Activated naive CD4-positive, alpha-beta T cell treated with anti-CD3 and anti-CD28 coated beads, Interleukin-2, amount 50 U/mL, for 24 hours (primary cell): ENCODE data around the gene DSCAM.

Source experiments
- H3K27ac Mint-ChIP-seq: one replicate; pipeline ENCODE4 v1.8.0; 2021; ENCODE audit warnings: mild to moderate bottlenecking, mixed read lengths
- H3K27me3 Mint-ChIP-seq: one replicate; pipeline ENCODE4 v1.8.0; 2021; ENCODE audit warnings: mixed read lengths
- H3K36me3 Mint-ChIP-seq: one replicate; pipeline ENCODE4 v1.8.0; 2021; ENCODE audit warnings: mixed read lengths
- H3K4me1 Mint-ChIP-seq: one replicate; pipeline ENCODE4 v1.8.0; 2021; ENCODE audit warnings: mixed read lengths
- H3K4me3 Mint-ChIP-seq: one replicate; pipeline ENCODE4 v1.8.0; 2021; ENCODE audit warnings: mild to moderate bottlenecking, mixed read lengths
- H3K9me3 Mint-ChIP-seq: one replicate; pipeline ENCODE4 v1.8.0; 2021; ENCODE audit warnings: mixed read lengths

Gene DSCAM

DNA sequence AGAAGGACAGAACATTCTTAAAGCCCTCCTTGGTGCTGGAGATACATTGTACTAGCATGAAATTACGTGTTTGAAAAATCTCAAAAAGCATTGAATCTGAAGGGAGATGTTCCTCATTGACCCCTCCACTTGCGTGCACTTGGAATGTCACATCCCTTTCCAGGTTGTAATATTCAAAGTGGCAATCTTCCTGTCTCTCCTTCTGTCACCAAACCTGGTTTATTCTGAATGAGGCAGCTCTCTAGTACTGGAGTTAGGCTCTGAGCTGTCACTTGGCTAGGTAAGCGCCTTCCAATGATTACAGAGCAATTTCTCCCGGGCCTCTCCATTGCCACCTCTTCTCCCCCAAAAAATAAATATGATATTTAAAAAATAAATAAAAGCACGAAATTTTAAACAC lies 855 bp downstream of the DSCAM start:
- Mint-ChIP-seq H3K4me3 (no peak overlapping the region), H3K27ac (no peak overlapping the region), H3K4me1 (peaks cover 3% of the 10 kb centered on the region), H3K36me3 (no peaks in the 10 kb centered on the region), H3K27me3 (peaks cover 29% of the 10 kb centered on the region), H3K9me3 (no peaks in the 10 kb centered on the region)

DNA sequence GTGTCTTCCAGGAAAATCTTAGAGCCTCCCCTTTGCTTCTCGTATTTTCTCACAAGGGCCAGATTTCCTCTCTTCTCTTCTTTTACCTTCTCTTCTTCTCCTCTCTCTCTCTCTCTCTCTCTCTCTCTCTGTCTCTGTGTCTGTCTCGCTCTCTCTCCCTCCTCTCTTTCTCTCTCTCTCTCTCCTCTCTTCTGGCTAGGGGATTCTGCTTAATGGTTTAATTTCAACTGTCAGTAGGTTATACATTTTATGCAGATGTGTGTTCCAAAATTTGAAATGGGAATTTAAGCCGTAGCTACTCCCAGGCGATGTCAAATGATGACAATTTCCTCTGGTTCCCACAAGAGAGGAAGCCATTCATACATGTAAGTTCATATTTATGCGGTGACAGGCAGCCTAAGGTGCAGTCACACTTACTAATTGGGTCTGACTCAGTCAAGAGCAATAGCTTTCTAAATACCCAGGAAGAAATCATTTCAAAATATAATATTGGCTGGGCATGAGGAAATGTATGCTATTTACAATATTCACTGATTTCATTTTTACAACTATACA lies 1.4 kb downstream of the DSCAM start:
- Mint-ChIP-seq H3K4me1 (peaks cover 5% of the 10 kb centered on the region), H3K27me3 (peaks cover 34% of the 10 kb centered on the region), H3K36me3 (no peaks in the 10 kb centered on the region), H3K27ac (no peak overlapping the region), H3K4me3 (no peak overlapping the region), H3K9me3 (no peaks in the 10 kb centered on the region)

DNA sequence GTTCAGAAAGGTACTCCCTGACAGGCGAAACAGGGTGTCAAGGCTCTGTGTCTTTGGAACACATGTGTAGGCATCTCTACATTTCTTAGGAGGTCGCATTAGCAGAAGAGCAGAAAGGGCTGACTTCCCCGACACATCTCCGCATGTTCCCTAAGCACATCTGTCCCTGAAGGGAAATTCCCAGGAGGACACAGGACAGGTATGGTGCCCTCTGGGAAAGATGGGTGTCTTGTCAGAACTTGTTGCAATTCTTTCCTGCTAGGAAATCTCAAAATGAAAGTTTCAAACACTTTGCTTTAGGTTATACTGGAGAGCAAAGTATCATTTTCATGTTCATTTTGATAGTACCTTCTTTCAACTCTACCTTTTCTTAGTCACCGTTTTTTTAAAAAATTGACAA lies 2.0 kb downstream of the DSCAM start:
- no peaks in the 10 kb centered on the region for H3K36me3 Mint-ChIP-seq
- H3K4me1 Mint-ChIP-seq = peaks cover 5% of the 10 kb centered on the region
- no peak overlapping the region for H3K4me3 Mint-ChIP-seq
- peaks cover 39% of the 10 kb centered on the region for H3K27me3 Mint-ChIP-seq
- no peak overlapping the region for H3K27ac Mint-ChIP-seq
- H3K9me3 Mint-ChIP-seq = no peaks in the 10 kb centered on the region

GRCh38 chr21:40842197-40842552 lies 4.8 kb downstream of the DSCAM start:
- Mint-ChIP-seq H3K27me3 (peaks cover 31% of the 10 kb centered on the region), H3K4me1 (peaks cover 5% of the 10 kb centered on the region), H3K9me3 (no peaks in the 10 kb centered on the region), H3K4me3 (no peak overlapping the region), H3K36me3 (no peaks in the 10 kb centered on the region), H3K27ac (no peak overlapping the region)

DNA sequence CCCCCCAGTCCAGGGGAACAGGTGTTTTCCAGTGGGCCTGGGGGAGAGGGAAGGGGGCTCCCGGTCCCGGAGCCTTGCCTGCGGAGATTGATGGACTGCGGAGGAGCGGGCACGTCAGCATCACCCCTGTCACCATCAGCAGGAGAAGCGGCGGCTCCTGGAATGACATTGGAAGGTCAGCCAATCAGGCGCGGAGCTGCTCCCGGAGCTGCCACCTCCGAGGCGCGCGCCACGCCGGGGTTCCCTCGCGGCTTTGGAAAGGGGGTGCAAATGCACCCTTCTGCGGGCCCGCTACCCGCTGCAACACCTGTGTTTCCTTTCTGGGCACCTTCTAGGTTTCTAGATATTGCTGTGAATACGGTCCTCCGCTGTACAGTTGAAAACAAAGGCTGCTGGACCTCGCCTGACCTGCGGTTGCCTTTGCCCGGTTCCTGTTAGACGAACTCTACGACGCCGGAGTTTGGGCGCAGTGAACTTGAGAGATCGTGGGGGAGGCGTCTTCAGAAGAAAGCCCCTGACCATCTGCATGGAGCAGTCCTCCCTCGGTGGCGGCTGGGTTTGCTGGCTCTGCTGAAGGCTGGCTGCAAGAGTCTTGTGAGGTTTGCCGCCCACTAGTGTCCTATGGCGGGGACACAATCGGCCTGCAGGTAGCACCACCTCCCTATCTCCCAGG lies 5.3 kb downstream of the DSCAM start:
- peaks cover 5% of the 10 kb centered on the region for H3K4me1 Mint-ChIP-seq
- no peaks in the 10 kb centered on the region for H3K36me3 Mint-ChIP-seq
- peaks cover 30% of the 10 kb centered on the region for H3K27me3 Mint-ChIP-seq
- H3K9me3 Mint-ChIP-seq = no peaks in the 10 kb centered on the region
- H3K4me3 Mint-ChIP-seq = no peak overlapping the region
- no peak overlapping the region for H3K27ac Mint-ChIP-seq

- no peaks in the 10 kb centered on the region for H3K36me3 Mint-ChIP-seq
- H3K4me3 Mint-ChIP-seq = no peak overlapping the region
- H3K27me3 Mint-ChIP-seq = peaks cover 29% of the 10 kb centered on the region
- H3K27ac Mint-ChIP-seq = no peak overlapping the region
- peaks cover 5% of the 10 kb centered on the region for H3K4me1 Mint-ChIP-seq
- no peaks in the 10 kb centered on the region for H3K9me3 Mint-ChIP-seq
Measured at GRCh38 chr21:40840401-40841125, 6.4 kb downstream of the DSCAM start.

DNA sequence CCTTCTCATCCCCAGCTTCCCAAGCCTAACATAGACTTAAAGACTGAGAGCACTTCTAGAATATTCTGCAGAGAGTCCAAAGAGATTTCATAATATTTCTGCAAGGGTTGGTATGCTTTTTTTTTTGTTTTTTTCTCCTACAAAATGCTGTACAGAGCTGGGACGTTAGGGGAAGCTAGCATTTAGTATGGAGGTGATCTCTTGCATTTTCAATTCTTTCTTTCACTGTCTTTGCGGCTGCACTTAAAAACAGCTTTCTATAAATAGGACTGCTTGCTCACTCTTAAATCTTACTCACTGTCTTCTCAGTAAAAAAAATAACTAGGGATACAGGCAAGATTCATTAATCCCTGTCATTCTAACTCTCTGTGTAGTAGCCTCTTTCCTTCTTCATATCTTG lies 7.4 kb downstream of the DSCAM start:
- peaks cover 27% of the 10 kb centered on the region for H3K27me3 Mint-ChIP-seq
- H3K9me3 Mint-ChIP-seq = no peaks in the 10 kb centered on the region
- H3K27ac Mint-ChIP-seq = no peak overlapping the region
- no peak overlapping the region for H3K4me3 Mint-ChIP-seq
- peaks cover 5% of the 10 kb centered on the region for H3K4me1 Mint-ChIP-seq
- no peaks in the 10 kb centered on the region for H3K36me3 Mint-ChIP-seq

DNA sequence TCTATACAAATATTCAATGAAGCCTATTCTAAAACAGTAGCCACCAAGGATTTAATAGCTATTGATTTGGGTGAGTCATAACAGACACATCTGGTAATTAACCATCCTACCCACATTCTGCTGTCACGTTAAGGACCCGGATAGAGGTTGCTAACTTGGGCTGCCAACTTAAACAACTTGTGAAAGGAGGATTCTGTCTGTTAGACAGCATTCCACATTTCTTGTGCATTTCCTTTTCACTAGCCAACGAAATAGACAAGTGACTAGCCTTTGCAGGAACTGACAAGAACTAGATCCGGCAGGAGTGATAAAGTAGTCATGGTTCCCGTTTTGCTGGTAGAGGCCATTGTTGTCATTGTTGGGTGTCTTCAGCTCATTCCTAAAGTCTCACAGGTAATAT lies 9.5 kb downstream of the DSCAM start:
- no peaks in the 10 kb centered on the region for H3K9me3 Mint-ChIP-seq
- peaks cover 5% of the 10 kb centered on the region for H3K4me1 Mint-ChIP-seq
- peaks cover 24% of the 10 kb centered on the region for H3K27me3 Mint-ChIP-seq
- no peak overlapping the region for H3K27ac Mint-ChIP-seq
- no peaks in the 10 kb centered on the region for H3K36me3 Mint-ChIP-seq
- H3K4me3 Mint-ChIP-seq = no peak overlapping the region

- Mint-ChIP-seq H3K9me3 (no peaks in the 10 kb centered on the region), H3K27ac (no peak overlapping the region)
Measured at GRCh38 chr21:40835184-40835694, 11.7 kb downstream of the DSCAM start.

DNA sequence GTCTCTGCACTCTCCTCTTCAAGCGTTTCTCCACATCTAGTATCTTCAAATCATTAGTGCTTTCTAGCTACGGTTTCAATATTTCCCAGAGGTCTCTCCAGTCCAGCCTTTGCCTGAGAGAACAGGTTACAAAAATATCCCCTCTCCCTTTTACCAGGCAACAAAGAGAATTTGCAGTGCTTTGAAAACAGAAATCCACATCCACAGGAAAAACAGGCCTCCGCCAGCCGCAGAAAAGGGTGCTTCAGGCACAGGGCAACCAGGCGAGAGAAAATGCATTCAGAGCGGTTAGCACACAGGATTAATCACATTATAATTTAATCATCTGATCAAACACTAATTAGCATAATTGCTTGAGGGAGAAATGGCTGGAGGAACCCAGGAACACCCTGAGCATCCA lies 13.8 kb downstream of the DSCAM start:
- Mint-ChIP-seq H3K27ac (no peak overlapping the region), H3K4me1 (no peaks in the 10 kb centered on the region), H3K9me3 (no peaks in the 10 kb centered on the region), H3K27me3 (peaks cover 5% of the 10 kb centered on the region), H3K36me3 (no peaks in the 10 kb centered on the region), H3K4me3 (no peak overlapping the region)

More at GRCh38 chr21:40835184-40835694, 11.7 kb downstream of the DSCAM start:
- H3K4me3 Mint-ChIP-seq = no peak overlapping the region
- H3K36me3 Mint-ChIP-seq = no peaks in the 10 kb centered on the region
- no peaks in the 10 kb centered on the region for H3K4me1 Mint-ChIP-seq
- H3K27me3 Mint-ChIP-seq = peaks cover 12% of the 10 kb centered on the region

DNA sequence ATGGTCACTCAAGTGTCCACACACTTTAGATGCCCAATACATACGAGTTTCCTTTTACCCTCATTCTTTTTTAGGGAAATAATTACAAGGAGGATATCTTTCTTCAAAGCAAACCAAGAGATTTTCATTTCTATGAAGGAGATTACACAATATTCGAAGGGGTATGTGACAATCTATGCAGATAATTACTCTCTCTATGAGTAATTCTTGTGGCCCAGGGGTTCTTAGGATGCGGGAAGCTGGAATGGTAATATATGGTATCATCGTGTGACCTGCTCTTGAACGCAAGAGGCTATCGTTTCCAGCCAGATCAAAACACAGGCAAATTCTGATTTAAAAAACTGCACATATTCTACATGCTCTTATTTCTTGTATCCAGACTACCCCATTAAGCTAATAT lies 14.6 kb downstream of the DSCAM start:
- no peaks in the 10 kb centered on the region for H3K36me3 Mint-ChIP-seq
- H3K4me3 Mint-ChIP-seq = no peak overlapping the region

GRCh38 chr21:40830836-40831235 lies 16.1 kb downstream of the DSCAM start:
- Mint-ChIP-seq H3K36me3 (no peaks in the 10 kb centered on the region), H3K4me3 (no peak overlapping the region), H3K9me3 (no peaks in the 10 kb centered on the region), H3K27ac (no peak overlapping the region), H3K4me1 (no peaks in the 10 kb centered on the region), H3K27me3 (peaks cover 9% of the 10 kb centered on the region)

More for the DNA sequence above, 14.6 kb downstream of the DSCAM start:
- Mint-ChIP-seq H3K4me1 (no peaks in the 10 kb centered on the region), H3K27ac (no peak overlapping the region), H3K27me3 (peaks cover 5% of the 10 kb centered on the region), H3K9me3 (no peaks in the 10 kb centered on the region)

DNA sequence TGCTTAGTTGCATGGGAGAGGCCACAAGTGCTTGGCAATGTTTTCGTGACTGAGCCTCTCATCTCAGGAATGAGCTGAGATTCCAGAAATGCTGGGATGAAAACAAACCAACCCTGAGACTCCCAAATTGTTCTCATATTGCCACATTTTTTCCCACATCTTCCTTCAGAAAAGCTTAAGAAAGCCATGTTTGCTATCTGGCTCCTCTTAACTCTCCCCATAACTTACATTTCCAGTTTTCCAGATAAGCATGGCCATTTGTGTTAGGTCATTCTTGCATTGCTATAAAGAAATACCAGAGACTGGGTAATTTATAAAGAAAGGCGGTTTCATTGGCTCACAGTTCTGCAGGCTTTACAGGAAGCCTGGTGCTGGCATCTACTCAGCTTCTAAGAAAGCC lies 17.2 kb downstream of the DSCAM start:
- no peaks in the 10 kb centered on the region for H3K9me3 Mint-ChIP-seq
- H3K27ac Mint-ChIP-seq = no peak overlapping the region
- H3K36me3 Mint-ChIP-seq = no peaks in the 10 kb centered on the region
- no peak overlapping the region for H3K4me3 Mint-ChIP-seq
- H3K27me3 Mint-ChIP-seq = peaks cover 9% of the 10 kb centered on the region
- H3K4me1 Mint-ChIP-seq = no peaks in the 10 kb centered on the region

DNA sequence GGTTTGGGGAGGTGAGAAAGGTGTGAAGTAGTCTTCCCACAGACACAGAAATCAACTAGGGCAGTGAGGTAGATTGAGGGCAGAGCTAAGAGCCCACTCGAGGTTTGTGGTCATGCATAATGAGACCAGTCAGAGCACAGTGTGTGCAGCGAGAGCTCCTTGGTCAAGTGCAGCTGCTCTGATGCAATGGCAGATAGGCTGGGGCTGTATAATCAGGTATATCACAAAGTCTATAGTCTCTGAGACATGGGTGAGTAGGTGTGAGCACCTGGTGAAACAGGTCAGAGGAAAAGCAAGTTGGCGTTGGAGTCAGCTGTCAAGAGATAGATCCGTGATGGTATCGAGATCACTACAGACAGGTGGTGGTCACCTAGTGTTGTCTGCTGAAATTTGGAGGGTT lies 17.6 kb downstream of the DSCAM start:
- H3K27ac Mint-ChIP-seq = no peak overlapping the region
- peaks cover 9% of the 10 kb centered on the region for H3K27me3 Mint-ChIP-seq
- no peak overlapping the region for H3K4me3 Mint-ChIP-seq
- H3K36me3 Mint-ChIP-seq = no peaks in the 10 kb centered on the region
- H3K9me3 Mint-ChIP-seq = no peaks in the 10 kb centered on the region
- no peaks in the 10 kb centered on the region for H3K4me1 Mint-ChIP-seq

DNA sequence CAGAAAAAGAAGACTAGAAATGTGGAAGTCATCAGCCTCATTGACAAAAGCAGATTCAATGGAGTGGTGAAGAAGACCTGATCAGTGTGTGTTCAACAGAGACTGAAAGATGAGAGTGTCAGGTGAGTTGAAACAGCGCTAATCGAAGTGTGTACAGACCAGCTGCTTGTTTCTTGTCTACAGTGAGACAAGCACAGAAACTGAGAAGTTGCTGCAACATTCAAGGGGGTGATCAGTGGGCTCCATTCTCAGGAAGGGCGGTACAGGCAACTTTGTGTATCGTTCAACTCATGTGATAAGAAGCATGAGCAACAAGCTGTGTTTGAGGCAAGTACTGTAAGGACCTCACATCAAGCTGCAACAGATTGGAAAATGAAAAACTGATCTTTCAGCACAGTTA lies 19.4 kb downstream of the DSCAM start:
- no peaks in the 10 kb centered on the region for H3K4me1 Mint-ChIP-seq
- H3K27ac Mint-ChIP-seq = no peak overlapping the region
- no peaks in the 10 kb centered on the region for H3K36me3 Mint-ChIP-seq
- H3K27me3 Mint-ChIP-seq = peaks cover 9% of the 10 kb centered on the region
- no peaks in the 10 kb centered on the region for H3K9me3 Mint-ChIP-seq
- H3K4me3 Mint-ChIP-seq = no peak overlapping the region
